Activated T-helper 9 cell treated with anti-CD3 and anti-CD28 coated beads, Interleukin-2, amount 50 U/mL, for 16 hours (primary cell): Measurements from ENCODE around the gene SLC5A10.
A peak's percentile ranks its signal among the peaks of the same experiment; 100 is the strongest.
"Not testable (repeated sequence)": the region's sequence is repeated elsewhere in the genome, so short reads cannot be mapped to it uniquely, and the experiment has no call there.

Experiments
- DNase-seq: peaks from one replicate; pipeline ENCODE4 v3.0.0-alpha.2; 2020; ENCODE audit warnings: low read depth

SLC5A10 gene

DNA sequence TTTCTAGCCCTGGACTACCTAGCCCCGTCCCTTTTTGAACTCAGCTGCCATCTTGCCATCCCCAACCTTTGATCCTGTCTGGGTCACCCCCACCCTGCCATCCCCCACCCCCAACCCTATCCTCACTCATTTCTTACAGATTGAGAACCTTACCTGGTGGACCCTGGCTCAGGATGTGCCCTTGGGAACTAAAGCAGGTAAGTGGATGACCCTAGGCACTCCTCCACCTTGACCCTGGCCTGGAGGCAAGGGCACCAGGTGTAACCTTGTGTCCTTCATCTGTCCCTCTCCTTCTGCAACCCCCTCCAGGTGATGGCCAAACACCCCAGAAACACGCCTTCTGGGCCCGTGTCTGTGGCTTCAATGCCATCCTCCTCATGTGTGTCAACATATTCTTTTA is 68.1 kb downstream of the SLC5A10 start:
- DNase-seq = no peak

DNA sequence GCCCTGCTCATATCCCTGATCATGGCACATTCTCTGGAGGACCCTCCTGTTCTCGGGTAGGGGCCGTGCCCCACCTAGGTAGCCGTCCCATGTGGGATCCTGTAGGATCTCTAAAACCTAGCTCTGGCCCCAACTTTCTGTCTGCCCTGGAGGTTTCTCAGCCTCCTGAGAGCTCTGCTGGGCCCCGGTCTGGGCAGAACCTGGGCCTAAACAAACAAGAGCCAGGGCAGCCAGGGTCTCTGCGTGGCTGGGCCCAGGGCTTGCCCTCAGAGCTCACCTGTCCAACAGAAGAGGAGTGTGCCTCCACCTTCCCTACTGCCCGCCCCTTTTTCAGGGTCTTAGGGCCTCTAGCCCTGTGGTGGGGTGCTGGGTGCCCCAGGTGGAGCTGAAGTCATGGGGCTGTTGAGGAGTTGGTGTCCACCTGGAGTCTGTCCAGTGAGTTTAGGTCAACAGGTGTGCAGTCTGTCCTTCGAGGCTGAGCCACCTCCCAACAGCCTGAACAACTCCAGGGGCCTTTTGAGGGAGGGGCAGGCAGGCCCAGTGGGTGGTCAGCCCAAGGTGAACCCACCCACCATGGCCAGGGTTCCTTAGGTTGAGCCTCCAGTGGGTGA is 69.2 kb downstream of the SLC5A10 start:
- not testable (repeated sequence) for DNase-seq

DNA sequence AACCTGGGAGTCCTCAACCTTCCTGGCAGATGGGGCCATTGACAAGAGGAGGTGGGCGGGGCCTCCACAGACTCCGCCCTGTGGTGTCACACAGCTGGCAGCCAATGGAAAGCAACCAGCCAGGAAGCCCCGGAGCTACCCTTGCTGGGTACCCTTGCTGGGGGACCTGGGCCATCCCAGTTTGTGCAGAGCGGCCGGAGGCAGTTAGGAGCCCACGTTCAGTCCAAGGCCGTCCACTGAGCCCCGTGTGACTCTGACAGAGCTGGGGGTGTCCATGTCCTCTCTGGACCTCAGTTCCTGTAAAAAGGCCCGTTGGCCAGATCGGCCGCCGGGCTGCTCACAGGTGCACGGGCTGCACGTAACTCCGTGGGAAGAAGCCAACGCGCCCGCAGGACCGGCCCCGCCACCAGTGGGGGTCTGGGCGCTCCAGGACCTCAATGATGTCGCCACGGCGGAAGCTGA is 69.7 kb downstream of the SLC5A10 start:
- no peak for DNase-seq

GRCh38 chr17:19022128-19022527 is 70.2 kb downstream of the SLC5A10 start:
- no peak for DNase-seq

DNA sequence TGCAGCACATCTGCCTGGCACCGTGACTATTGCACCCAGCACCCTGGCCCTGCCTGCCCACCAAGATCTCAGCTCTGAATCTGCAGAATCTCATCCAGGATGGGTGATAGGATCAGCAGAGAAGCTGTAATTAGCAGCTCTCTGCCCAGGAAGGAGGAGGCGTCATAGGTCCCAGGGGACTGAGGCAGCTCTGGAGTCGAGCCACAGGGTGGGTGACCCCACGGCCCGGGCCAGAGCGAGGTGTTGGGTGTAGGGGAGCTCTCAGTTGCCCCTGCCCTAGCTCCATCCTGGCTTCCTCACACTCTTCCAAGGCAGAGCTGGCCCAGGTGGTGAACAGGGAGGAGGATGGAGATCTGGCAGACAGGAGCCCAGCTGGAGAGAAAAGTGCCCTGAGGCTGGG is 70.8 kb downstream of the SLC5A10 start:
- no peak for DNase-seq

DNA sequence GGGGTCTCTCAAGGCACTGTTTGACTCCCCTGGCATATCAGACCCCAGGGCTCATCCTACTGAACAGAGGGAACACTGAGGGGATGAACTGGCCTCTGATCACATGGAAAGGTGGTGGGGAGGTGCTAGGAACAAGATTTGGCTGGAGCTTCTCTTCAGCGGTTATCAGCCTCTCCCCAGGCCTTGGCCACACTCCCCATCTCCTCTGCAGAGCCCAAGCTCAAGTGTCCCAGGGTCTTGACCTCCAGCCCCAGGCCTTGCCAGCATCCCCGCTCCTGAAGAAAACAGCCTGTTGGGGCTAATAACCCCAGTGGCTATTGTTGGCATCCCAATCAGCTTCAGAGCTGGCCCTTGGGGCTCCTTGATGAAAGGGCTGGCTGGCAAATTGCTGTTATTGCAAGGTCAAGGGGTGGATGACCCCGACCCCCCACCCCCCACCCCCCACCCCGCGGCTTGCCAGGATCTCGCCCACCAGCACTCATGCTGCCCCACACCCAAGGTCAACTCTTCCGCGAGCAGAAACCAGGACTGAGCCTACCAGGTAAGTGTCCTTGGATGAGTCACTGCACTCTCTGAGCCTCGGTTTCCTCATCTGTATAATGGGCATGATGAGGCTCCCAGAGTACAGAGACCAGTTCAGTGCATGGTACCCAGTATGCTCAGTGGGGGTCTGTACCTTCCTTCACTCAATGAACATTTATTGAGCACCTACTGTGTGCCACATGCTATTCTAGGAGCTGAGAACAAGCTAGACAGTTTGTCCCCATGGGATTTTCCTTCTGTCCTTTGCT is 71.4 kb downstream of the SLC5A10 start:
- no peak for DNase-seq

DNA sequence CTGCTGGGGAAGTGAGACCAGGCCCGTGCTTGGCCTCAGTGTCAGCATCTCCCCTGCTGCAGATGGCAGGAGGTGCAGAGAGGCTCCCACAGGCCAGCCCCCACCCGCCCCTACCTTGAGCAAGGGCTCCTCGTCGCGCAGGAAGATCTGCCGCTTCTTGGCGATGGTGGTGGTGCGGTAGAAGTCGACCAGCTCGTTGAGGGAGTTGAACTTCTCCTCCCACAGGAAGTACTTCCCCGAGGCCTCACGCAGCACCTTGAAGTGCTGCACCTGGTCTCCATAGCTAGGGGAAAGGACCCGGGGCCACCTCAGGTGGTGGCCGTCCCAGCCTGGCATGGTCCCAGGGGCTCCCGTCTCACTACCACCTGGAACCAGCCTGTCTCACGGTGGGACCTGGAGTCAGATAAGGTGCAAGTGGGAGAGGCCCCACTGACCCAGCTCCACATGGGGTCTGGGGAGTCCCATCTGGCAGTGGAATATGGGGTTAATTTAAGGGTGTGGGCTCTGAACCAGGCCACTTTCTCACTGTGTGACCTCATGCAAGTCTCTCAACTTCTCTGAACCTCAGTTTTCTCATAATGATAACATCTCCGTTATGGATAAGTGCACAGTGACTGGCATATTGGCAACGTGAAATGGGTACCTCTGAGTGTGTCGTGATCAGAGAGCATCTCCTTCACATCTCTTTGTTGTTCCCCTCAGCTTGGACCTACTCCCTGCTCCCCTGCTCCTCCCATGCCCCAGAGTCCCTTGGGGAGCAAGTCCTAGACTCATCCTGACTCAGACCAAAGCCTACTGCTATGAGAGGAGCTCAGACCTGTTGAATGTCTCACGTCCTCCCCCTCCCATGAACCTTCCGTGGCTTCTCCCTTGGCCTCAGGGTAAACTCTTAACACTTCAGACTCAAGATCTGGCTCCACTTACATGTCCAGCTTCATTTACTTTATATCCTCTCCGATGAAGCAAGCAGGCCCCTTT is 72.4 kb downstream of the SLC5A10 start:
- DNase-seq = no peak

- DNase-seq = not testable (repeated sequence)
These were observed 76.7 kb downstream of the SLC5A10 start for GRCh38 chr17:19028671-19029070.

DNA sequence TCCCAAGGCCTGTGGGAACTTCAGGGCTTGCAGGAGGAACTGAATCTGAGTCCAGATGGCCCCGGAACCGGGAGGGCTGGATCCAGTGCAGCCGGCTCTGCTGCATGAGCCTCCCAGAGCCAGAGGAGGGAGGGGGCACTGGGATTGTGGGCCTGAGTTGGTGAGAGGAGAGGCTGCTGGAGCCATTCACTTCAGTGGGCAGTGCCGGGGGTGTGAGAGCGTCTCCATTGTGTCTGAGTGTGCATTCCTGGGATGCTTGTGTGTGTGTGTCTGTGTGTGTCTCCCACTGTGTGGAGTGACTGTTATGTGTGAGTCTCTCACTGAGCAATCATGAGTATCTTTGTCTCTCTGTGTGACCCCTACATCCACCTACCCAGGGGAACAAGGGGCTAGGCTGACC is 77.8 kb downstream of the SLC5A10 start:
- not testable (repeated sequence) for DNase-seq

DNA sequence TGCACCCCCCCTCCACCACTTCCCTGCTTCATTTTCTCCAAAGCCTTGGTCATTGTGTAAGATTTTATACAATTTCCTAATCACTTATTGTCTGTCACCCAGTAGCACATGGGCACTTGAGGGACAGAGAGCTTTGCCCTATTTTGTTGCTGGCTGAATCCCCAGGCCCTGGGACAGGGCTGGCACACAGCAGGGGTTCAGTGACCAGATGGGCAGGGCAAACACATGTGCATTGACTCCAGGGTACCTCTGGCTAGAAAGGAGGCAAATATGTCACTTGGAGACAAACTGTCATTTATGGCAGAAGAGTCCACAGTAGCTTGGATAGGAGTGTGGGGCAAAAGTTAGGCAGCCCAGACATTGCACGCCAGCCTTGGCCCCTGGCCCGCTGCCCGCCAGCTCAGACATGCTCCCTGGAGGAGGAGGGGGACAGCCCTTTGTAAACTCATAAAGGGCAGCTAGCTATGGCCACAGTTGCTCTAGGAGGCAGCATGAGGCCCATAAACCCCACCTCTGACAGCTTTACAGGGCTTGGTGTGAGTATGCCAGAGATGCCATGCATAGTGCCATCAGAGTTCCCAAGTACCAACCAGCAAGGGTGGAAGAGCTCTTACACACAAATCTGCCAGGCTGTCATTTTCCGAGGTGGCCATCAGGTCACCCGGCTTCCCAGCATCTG is 78.9 kb downstream of the SLC5A10 start:
- not testable (repeated sequence) for DNase-seq

GRCh38 chr17:19031729-19032128 is 79.8 kb downstream of the SLC5A10 start:
- DNase-seq = peak; percentile 39

- not testable (repeated sequence) for DNase-seq
These were observed 80.5 kb downstream of the SLC5A10 start for GRCh38 chr17:19032377-19032988.

DNA sequence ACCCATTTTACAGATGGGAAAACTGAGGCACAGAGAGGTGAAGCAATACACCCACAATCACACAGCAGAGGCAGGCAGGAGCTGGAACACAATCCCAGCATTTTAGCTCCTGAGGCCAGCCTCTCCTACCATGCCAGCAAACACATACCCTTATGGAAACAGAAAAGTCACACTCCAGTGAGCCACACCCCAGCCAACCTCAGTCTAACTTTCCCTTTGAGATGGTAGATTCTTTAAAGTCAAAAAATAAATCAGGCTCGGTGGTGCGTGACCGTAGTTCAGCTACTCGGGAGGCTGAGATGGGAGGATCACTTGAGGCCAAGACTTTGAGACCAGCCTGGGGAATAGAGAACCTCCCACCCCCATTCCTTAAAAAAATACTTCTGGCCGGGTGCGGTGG is 84.2 kb downstream of the SLC5A10 start:
- DNase-seq = not testable (repeated sequence)

GRCh38 chr17:19037547-19037946 is 85.6 kb downstream of the SLC5A10 start:
- DNase-seq = not testable (repeated sequence)

DNA sequence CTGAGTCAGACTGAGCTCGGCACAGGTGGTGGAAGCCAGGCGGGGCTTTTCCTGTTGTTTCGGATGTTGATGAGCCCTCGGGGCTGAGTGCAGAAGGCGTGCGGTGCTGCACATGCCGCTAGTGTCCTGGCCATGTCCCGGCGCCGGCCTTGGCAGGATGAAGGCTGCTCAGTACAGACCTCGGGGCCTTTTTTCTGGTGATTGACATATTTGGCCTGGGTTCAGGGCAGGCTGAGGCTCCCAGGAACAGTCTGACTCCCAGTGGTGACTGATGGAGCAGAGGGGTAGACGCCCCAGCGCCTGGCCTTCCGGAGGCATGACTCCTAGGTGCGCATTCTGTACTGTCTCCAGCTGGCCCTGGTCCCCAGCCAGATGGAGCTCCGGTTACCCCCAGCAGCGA is 86.0 kb downstream of the SLC5A10 start:
- not testable (repeated sequence) for DNase-seq

DNA sequence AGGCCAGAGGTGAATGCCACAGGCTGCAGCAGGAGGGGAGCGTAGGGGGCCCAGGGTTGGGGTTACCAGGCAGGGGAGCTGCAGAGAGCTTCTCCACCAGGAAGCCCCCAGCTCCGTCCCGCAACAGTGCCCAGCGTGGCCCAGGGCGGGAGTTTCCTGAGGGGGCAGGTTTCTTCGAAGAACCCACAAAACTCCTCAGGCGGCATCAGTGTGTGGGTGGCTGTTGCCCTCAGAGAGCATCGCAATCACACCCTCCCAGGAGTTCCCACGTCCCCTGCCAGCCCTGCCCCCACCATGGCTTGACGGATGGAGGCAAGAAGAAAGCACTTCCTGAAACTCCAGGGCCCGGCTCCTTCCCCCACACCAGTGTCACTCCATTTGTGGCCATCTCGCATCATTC is 86.8 kb downstream of the SLC5A10 start:
- not testable (repeated sequence) for DNase-seq

- not testable (repeated sequence) for DNase-seq
These were observed 88.4 kb downstream of the SLC5A10 start for GRCh38 chr17:19040350-19040749.

DNA sequence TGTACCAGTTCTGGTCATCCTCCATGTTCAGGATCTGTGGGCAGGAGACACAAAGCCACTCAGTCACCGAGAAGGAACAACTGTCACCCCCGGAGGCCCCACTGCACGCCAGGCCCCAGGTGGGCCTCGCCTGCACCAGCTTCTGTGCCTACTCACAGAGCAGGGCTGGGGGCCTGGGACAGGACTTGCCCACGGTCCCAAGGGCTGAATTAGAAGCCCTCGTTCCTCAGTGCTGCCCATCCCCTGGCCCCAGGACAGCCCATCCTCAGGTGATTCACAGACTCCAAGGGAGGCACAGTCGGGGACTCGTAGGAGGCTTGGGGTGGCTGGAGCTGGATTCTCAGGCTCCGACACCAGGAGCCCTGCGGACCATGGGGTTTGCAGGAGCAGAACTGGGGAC is 89.9 kb downstream of the SLC5A10 start:
- not testable (repeated sequence) for DNase-seq

DNA sequence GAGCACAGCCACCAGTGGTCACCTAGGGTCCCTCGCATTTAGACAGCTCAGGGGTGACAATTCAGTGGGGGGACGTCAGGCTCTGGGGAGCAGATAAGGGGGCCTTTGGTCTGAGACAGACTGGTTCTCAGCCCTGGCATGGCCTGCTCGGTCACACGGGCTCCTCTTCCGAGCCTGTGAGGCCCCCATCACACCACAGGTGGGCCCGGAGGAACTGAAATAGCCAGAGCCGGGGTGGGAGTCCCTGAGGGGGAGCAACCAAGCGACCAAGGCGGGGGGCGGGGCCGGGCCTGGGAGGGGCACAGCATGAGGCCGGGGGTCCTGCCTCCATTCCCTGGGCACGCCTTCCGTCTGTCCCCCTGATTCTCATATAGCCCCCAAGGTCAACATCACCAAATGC is 90.4 kb downstream of the SLC5A10 start:
- DNase-seq = not testable (repeated sequence)

- DNase-seq = not testable (repeated sequence)
These were observed 91.1 kb downstream of the SLC5A10 start for GRCh38 chr17:19043032-19043431.

GRCh38 chr17:19044643-19045042 is 92.7 kb downstream of the SLC5A10 start:
- DNase-seq = not testable (repeated sequence)
